GM19395 (cell line): ENCODE results near the gene DLG2.

Experiments
- ATAC-seq: cut with Tn5 transposase; IDR thresholded peaks from one replicate; pipeline ENCODE4 v1.9.1; 2021; ENCODE audit warnings: mild to moderate bottlenecking, moderate library complexity; ENCODE audit not compliant: unreplicated experiment

Gene DLG2

DNA sequence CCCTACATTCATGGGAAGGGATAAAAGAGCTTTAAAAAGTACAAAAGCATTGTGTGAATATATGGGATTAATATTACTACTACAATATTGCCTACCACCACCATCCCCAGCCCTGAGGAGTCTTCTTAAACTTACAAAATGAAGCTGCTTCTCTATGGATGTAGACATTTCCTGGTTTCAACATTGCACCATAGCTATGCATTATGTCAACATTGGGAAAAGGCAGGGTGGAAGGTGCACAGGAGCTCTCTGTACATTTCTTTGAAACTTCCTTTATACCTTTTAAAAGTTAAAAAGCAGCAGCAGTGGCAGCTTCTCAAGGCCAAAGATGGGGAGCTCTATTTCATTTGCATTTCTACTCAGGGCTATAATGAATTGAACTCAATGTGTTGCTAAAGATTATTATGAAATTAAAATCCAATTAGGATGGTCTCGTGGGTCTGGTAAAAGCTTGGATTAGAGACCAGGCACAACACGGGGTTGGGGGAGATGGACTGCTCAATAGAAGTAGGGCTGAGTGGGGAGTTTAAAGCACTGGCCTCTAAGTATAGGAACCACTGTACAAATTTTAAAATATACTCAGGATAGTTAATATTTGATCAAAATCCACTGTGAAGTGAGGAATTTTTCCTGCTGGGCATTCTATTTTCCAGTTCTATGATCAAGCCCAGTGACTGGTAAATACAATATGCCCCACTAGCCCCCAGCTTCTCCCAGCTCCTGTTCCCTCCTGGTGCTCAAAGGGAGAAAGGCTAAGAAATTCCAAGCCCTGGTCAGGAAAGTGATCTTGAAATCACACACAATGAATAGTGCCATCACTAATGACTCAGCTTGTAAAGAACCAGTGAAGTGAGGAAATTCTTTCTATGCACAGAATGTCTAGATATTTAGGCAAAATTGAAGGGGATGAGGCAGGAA, 1978.3 kb downstream of the DLG2 start:
- ATAC-seq = no peak

DNA sequence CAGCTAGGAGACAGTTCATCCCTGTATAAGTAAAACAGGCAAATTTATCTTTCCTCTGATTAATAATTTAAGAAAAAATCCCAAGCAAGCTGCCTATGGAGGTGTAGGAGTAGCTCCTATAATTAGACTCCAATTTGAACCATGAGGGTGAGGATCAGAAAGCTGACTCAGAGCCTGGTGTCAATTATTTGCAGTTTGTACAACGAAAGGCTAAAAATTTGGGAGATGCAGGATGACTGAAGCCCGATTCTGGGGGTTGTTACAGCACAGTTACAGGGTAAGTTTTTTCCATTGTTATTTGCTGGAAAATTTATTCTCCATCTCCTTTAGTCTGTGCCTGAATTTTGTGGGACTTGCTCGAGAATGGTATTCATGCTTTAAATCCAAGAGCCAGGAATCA, 1981.6 kb downstream of the DLG2 start:
- ATAC-seq = no peak

DNA sequence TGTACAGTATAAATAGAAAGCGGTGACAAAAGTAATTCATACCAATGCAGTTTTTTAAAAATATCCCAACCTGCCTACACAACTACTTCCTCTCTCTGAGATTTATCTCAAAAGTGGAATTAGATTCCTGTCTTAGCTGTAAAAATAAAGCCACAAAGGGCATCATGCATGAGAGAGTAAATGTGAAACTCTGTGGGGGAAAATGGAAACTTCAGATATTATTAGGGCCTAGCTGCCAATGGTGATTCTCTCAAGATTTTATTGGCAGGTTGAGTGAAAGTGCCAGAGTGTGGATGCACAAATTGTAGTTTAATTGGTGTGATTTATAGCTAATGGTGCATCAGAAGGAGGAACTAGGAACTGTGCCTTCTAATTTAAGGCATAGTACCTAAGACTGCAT, 1984.0 kb downstream of the DLG2 start:
- ATAC-seq = no peak

DNA sequence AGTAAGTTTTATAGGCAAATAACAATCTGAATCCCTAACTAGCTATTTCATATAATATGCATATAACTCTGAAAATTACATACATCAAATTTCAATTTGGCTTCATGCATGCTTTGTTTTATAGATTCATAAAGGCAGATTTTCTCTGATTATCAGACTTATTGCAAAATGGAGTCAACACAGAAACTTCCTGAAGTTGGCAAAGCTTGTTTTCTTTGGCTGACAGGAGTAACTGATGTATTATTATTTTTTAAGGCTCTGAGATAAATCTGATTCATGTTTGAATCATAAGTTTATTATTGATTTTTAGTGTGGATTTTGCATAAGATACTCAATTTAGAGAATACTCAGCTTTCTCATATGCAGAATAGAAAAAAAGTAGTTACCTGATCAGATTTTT, 1984.6 kb downstream of the DLG2 start:
- ATAC-seq = no peak

- ATAC-seq = no peak
Measured at GRCh38 chr11:83641511-83641910, 1985.6 kb downstream of the DLG2 start.

GRCh38 chr11:83639995-83640758, 1987.0 kb downstream of the DLG2 start:
- no peak for ATAC-seq

- ATAC-seq = no peak
Measured at GRCh38 chr11:83635166-83635565, 1992.0 kb downstream of the DLG2 start.

- no peak for ATAC-seq
Measured at GRCh38 chr11:83630211-83630610, 1996.9 kb downstream of the DLG2 start.

GRCh38 chr11:83629775-83630174, 1997.4 kb downstream of the DLG2 start:
- ATAC-seq = no peak

GRCh38 chr11:83628622-83629355, 1998.4 kb downstream of the DLG2 start:
- no peak for ATAC-seq

GRCh38 chr11:83625336-83625735, 2001.8 kb downstream of the DLG2 start:
- ATAC-seq = no peak

DNA sequence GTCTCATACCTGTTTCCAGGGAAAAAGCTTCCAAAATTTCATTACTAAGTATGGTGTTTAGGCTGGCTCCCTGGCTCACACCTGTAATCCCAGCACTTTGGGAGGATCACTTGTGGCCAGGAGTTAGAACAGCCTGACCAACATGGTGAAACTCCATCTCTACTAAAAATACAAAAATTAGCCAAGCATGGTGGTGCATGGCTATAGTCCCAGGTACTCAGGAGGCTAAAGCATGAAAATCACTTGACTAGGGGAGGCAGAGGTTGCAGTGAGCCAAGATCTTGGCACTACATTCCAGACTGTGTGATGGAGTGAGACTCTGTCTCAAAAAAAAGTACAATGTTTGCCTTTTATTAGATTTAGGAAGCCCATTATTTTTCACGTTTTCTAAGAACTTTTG, 2009.5 kb downstream of the DLG2 start:
- ATAC-seq = no peak

DNA sequence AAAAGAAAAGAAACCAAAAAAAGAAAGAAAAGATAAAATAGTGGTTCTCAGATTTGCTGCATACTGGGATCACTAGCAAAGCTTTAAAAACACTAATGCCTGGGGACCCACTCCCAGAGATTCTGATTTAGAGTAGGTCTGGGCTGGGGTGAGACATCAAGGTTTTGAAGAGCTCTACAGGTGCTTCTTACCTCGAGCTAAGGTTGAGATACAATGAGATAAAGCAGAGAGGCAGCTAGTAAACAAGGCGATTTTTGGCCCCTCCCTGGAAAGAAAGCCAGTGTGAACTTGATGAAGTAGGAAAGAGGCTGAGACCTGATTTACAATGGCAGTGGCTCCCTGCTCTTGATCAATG, 2013.4 kb downstream of the DLG2 start:
- ATAC-seq = peak; percentile 47

GRCh38 chr11:83612891-83613766, 2014.0 kb downstream of the DLG2 start:
- ATAC-seq = peak; percentile 94

DNA sequence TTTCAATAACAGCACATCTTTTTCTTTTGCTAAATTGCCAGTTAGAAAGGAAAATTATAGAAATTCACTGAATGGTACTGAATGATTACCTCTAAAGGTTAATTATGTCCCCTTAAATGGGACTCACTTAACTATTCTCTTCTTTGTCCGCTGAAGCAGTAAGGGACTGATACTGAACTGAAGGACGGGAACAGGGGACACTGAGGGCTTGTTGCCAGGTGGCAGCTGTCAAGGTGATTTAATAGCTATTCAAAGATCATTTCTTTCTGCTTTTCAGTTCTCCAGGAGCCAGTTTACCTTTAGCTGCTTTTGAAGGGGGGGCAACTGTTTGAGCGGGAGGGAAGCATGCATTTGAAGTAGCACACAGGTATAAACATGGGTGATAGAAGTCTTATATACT, 2015.5 kb downstream of the DLG2 start:
- ATAC-seq = no peak

DNA sequence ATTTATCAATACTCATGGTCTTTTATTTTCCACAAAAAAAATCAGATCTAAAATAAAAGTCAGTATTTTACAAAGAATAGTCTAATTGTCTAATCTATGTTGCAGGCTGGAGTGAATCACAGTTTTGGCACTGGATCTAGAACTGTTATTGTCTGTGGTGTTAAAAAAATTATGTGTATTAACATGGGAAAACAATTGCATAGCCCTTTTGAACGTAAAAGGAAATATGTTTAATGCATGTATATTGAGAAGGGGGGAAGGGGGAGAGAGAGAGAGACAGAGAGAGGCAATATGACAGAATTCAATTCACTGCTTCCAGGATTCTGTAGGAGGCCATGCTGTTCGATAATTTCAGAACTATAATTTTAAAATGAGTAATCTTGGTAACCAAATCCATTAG, 2016.1 kb downstream of the DLG2 start:
- no peak for ATAC-seq

GRCh38 chr11:83609191-83609590, 2018.0 kb downstream of the DLG2 start:
- ATAC-seq = no peak

DNA sequence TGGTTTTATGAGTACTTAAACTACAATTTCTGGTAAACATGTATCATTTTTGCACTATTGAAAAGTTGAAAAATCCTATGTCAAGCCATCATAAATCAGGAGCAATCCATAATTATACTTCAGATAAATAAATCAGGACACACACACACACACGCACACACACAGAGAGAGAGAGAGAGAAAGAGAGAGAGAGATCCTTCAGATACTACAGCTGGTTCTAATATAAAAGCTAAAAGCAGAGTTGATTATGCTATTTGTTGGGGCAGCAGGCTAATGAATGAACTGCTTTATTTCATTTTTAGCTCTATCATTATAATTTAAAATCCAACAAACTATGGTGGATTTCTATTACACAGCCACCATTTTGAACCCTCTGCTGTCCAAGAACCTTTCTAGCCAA, 2018.6 kb downstream of the DLG2 start:
- ATAC-seq = no peak

DNA sequence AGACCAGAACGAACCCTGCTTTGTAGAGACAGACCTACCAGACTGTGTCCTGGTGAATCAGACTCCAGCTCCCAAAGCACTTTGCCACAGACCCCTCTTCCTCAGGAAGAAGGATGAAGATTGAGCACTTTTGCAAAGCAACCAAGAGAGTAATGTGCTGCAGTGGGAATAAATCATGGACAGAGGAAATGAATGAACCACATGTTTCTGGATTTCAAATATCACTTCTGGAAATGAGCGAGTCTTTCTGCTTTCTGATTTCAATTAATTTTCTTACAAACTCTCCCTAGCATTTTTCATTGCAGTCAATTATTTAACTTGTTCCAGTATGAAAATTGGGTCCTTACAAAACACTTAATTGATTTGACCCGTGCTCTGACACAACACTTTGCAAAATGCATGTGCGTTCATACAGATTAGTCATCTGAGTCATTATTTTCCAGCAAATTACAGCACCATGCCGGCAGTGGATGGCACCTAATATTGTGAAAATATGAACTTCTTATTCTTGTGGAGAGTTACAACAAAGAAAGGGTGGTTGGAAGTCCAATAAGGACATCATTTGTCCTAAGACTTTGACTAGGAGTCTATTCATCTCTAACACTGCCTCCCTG, 2025.1 kb downstream of the DLG2 start:
- ATAC-seq = no peak
